SK-N-SH treated with all-trans-retinoic acid at 6 μM for 48 hours (cell line): Measurements from ENCODE around the gene PVALB.

ENCODE experiments used
- ARNTL ChIP-seq: fragments of 450-650 bp; formaldehyde crosslinking; IDR thresholded peaks from 2 replicates; pipeline ENCODE4 v1.5.0; 2020; ENCODE audit warnings: low read depth, mild to moderate bottlenecking, moderate library complexity, borderline replicate concordance
- GLIS3 ChIP-seq: fragments of 250-450 bp; sonication (Bioruptor Pico); IDR thresholded peaks from 2 replicates; pipeline ENCODE4 v1.5.0; 2020; ENCODE audit warnings: mild to moderate bottlenecking, moderate library complexity
- OSR1 ChIP-seq: fragments of 250-450 bp; sonication (Bioruptor Pico); IDR thresholded peaks from 2 replicates; pipeline ENCODE4 v1.8.0; 2022; ENCODE audit warnings: moderate library complexity, mild to moderate bottlenecking, inconsistent platforms
- PPARA ChIP-seq: fragments of 250-450 bp; sonication (Bioruptor Pico); IDR thresholded peaks from 2 replicates; pipeline ENCODE4 v1.5.0; 2020; ENCODE audit warnings: mild to moderate bottlenecking, borderline replicate concordance
- SNAI2 ChIP-seq: fragments of 250-450 bp; sonication (Bioruptor Pico); IDR thresholded peaks from 2 replicates; pipeline ENCODE4 v1.5.0; 2020; ENCODE audit warnings: mild to moderate bottlenecking, moderate library complexity
- TCF4 ChIP-seq: fragments of 250-450 bp; sonication (Bioruptor Pico); IDR thresholded peaks from 2 replicates; pipeline ENCODE4 v1.8.0; 2021; ENCODE audit warnings: mild to moderate bottlenecking, moderate library complexity, borderline replicate concordance
- ZFP3 ChIP-seq: fragments of 250-450 bp; sonication (Bioruptor Pico); IDR thresholded peaks from 2 replicates; pipeline ENCODE4 v1.5.0; 2020; ENCODE audit warnings: mild to moderate bottlenecking, moderate library complexity
- ZFP30 ChIP-seq: fragments of 450-650 bp; formaldehyde crosslinking; IDR thresholded peaks from 2 replicates; pipeline ENCODE4 v1.5.0; 2022; ENCODE audit warnings: mild to moderate bottlenecking, moderate library complexity
- ZNF565 ChIP-seq: fragments of 450-650 bp; formaldehyde crosslinking; conservative IDR thresholded peaks from 2 replicates; pipeline ENCODE4 v1.5.0; 2020; ENCODE audit warnings: low read depth, mild to moderate bottlenecking, moderate library complexity
- TF ChIP-seq, protein P1 (sequence below): fragments of 250-450 bp; sonication (Bioruptor Pico); IDR thresholded peaks from 2 replicates; pipeline ENCODE4 v1.8.0; 2020; ENCODE audit warnings: mild to moderate bottlenecking, moderate library complexity, borderline replicate concordance
- TF ChIP-seq, protein P2 (sequence below): fragments of 250-450 bp; sonication (Bioruptor Pico); IDR thresholded peaks from 2 replicates; pipeline ENCODE4 v1.8.0; 2021; ENCODE audit warnings: low read depth, mild to moderate bottlenecking, moderate library complexity, borderline replicate concordance
- TF ChIP-seq, protein P3 (sequence below): fragments of 250-450 bp; sonication (Bioruptor Pico); IDR thresholded peaks from 2 replicates; pipeline ENCODE4 v1.5.1; 2020; ENCODE audit warnings: low read depth, mild to moderate bottlenecking, moderate library complexity

DNA sequence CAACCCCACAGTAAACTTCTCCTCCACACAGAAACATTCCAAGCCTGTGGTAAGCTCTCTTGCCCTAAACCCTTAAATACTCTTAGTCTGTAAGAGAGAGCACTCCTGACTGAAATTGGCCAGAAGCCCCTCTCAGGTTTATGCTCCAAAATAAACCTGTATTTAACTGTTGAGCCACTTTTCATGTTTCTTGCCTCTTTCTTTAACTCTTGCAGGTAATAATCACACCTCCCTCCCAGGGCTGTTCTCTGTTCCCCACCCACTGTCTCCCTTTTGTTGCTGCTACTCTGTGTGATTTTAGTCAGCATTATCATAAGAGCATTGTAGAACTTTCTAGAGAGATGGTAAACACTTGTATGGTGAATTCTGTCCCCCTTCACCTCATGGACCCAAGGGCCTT lies 38.8 kb downstream of the PVALB start:
- TF ChIP-seq ZNF565 (CRISPR knock-in tag) (no peak), GLIS3 (CRISPR knock-in tag) (no peak), PPARA (CRISPR knock-in tag) (no peak), ARNTL (CRISPR knock-in tag) (no peak), ZFP3 (no peak), TCF4 (no peak), ZFP30 (CRISPR knock-in tag) (no peak), OSR1 (no peak), SNAI2 (no peak)
- TF ChIP-seq, protein P1, sequence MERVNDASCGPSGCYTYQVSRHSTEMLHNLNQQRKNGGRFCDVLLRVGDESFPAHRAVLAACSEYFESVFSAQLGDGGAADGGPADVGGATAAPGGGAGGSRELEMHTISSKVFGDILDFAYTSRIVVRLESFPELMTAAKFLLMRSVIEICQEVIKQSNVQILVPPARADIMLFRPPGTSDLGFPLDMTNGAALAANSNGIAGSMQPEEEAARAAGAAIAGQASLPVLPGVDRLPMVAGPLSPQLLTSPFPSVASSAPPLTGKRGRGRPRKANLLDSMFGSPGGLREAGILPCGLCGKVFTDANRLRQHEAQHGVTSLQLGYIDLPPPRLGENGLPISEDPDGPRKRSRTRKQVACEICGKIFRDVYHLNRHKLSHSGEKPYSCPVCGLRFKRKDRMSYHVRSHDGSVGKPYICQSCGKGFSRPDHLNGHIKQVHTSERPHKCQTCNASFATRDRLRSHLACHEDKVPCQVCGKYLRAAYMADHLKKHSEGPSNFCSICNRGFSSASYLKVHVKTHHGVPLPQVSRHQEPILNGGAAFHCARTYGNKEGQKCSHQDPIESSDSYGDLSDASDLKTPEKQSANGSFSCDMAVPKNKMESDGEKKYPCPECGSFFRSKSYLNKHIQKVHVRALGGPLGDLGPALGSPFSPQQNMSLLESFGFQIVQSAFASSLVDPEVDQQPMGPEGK (CRISPR knock-in tag), result no peak
- TF ChIP-seq, protein P2, sequence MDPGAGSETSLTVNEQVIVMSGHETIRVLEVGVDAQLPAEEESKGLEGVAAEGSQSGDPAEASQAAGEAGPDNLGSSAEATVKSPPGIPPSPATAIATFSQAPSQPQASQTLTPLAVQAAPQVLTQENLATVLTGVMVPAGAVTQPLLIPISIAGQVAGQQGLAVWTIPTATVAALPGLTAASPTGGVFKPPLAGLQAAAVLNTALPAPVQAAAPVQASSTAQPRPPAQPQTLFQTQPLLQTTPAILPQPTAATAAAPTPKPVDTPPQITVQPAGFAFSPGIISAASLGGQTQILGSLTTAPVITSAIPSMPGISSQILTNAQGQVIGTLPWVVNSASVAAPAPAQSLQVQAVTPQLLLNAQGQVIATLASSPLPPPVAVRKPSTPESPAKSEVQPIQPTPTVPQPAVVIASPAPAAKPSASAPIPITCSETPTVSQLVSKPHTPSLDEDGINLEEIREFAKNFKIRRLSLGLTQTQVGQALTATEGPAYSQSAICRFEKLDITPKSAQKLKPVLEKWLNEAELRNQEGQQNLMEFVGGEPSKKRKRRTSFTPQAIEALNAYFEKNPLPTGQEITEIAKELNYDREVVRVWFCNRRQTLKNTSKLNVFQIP (CRISPR knock-in tag), result no peak
- TF ChIP-seq, protein P3, sequence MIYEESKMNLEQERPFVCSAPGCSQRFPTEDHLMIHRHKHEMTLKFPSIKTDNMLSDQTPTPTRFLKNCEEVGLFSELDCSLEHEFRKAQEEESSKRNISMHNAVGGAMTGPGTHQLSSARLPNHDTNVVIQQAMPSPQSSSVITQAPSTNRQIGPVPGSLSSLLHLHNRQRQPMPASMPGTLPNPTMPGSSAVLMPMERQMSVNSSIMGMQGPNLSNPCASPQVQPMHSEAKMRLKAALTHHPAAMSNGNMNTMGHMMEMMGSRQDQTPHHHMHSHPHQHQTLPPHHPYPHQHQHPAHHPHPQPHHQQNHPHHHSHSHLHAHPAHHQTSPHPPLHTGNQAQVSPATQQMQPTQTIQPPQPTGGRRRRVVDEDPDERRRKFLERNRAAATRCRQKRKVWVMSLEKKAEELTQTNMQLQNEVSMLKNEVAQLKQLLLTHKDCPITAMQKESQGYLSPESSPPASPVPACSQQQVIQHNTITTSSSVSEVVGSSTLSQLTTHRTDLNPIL (CRISPR knock-in tag), result no peak
